GM21515 (cell line): ENCODE results near the gene RABIF.
"Not testable (repeated sequence)": the region's sequence is repeated elsewhere in the genome, so short reads cannot be mapped to it uniquely, and the experiment has no call there.

Experiments used
- ATAC-seq: cut with Tn5 transposase; IDR thresholded peaks from one replicate; pipeline ENCODE4 v1.9.1; 2021; ENCODE audit not compliant: unreplicated experiment

The RABIF gene

DNA sequence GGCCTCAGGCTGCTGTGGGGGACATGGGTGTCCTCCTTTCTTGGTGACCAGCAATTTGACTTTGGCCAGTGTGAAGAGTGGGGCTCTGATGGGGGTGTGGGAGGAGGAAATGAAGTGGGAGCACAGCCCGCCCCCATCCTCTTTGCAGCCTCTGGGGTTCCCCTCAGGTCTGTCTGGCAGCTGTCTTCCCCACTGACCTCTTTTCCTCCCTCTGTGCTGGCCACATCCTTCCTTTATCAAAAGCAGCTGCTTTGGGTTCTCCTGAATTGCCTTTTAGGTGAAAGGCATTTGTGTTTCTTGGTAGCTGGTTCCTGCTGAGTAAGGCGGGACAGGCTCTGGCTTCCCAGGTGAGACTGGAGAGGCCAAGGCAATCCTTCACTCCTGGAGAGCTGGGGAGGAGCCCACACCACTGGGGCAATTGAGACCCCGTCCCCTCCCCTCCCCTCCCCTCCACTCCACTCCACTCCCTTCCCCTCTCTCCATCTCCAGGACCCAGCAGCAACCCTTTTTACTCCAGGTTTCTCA is 53.3 kb downstream of the RABIF start:
- ATAC-seq = no peak

DNA sequence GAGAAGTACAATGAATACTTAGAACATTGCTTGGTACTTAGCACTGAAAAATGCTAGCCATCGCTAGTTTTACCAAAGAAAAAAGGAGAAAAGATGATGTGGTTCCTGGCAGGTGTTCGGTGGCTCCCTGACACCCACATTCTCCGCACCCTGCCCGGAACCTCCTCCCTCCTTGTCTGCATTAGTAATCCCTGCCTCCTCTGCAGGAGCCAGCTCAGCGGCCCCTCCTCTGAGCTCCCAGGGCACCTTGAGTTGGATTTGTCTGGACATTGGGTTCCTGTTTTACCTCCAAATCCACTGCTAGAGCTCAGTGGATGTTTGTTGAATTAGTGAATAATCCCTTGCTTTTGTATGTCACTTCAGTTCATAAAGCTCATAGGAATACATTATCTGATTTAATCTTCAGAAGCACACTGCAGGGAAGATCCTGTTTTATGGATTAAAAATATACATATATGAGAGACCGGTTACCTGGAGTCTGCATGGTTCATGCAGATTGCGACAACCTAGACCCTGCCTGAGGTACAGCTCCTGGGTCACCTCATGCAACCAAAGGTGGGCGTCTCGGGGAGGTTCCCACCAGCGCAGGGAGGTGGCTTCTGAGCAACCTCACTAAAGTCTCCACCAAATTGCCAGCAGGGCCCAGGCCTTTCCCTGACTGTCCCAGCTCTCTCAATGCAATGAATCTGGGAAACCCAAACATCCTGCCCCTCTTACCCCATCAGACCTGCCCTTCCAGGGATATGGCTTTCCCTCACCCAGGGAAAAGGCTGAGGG is 54.0 kb downstream of the RABIF start:
- ATAC-seq = no peak

DNA sequence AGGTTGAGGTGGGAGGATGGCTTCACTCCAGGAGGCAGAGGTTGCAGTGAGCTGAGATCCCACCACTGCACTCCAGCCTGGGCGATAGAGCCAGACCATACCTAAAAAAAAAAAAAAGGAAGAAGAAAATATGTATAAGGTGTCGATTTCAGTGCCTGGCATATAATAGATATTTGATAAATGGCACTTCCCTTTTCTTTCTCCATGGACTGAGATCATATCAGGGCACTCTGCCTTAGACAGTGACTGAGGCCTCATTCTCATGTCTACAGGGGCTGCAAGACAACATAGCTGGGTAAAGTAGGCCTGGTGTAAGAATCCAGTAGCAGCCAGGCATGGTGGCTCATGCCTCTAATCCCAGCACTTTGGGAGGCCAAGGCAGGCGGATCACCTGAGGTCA is 57.0 kb downstream of the RABIF start:
- ATAC-seq = no peak

DNA sequence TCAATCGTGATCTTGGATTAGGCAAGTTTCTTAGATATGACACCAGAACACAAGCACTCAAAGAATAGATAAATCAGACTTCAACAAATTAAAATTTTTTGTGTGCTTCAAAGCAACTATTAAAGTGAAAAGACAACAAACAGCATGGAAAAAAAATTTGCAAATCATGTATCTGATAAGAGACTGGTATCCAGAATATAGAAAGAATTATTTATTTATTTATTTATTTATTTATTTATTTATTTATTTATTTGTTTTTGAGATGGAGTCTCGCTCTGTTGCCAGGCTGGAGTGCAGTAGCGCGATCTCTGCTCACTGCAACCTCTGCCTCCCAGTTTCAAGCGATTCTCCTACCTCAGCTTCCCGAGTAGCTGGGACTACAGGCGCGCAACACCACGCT is 59.7 kb downstream of the RABIF start:
- not testable (repeated sequence) for ATAC-seq
